ENCODE measurements around the gene MAPK8IP1.

GRCh38 chr11:45879803-45880686, 5.4 kb upstream of the MAPK8IP1 start:
- no peak for TF ChIP-seq ZNF274 (IDR thresholded peaks at IDR 0.05; ENCODE audit: low read depth, low read length)
- TF ChIP-seq SUZ12 (IDR thresholded peaks at IDR 0.05; ENCODE audit: extremely low read depth, insufficient read depth, insufficient read length) = no peak
- TF ChIP-seq YY1 (IDR thresholded peaks at IDR 0.05; ENCODE audit: insufficient read depth, insufficient read length) = no peak
